ENCODE measurements around the gene TMPO. TPM values are rescaled to one million over a fixed set of nuclear protein-coding genes. Genes with fewer than 3 reads are reported as not detected.
"Not testable (repeated sequence)": the region's sequence is repeated elsewhere in the genome, so short reads cannot be mapped to it uniquely, and the experiment has no call there.

The TMPO gene
- polyA plus RNA-seq, 4 donors = 19.5 to 104 (median 45.4) TPM

GRCh38 chr12:98592825-98593322 is 77.5 kb downstream of the TMPO start:
- Histone ChIP-seq H3K27ac (ENCODE audit: low read depth in 1 of 3, low read length in 2 of 3) (peak overlapping the region; percentile 73 to 92 (median 83)), H3K4me1 (ENCODE audit: control insufficient read depth in 3 of 3, insufficient read depth in 2 of 3, low read depth in 1 of 3, low read length in 2 of 3) (peaks cover 2 to 10% (median 4%) of the 10 kb centered on the region in 3 donors), H3K4me3 (ENCODE audit: low read depth in 1 of 3, low read length in 3 of 3) (peak overlapping the region in 2 of 3 donors; percentile 48 to 93), H3K9me3 (ENCODE audit: control insufficient read depth in 2 of 2, insufficient read depth in 1 of 2, low read depth in 1 of 2, low read length in 1 of 2) (no peaks in the 10 kb centered on the region), H3K36me3 (ENCODE audit: control insufficient read depth in 3 of 3, insufficient read depth in 2 of 3, low read depth in 1 of 3, low read length in 3 of 3) (peaks cover 2 to 16% (median 12%) of the 10 kb centered on the region in 3 donors), H3K27me3 (ENCODE audit: control insufficient read depth in 3 of 3, insufficient read depth in 3 of 3, low read length in 3 of 3) (no peaks in the 10 kb centered on the region)
- peak in 1 of 2 donors; percentile 68 for DNase-seq
- 8 to 28% (median 18%) methylated on average over 9 of the region's 9 CpGs for WGBS, 3 donors
- no peak for FAIRE-seq

GRCh38 chr12:98593351-98594049 is 78.1 kb downstream of the TMPO start, which contains the start of gene SLC25A3:
TSS of gene SLC25A3 (plus strand) at chr12:98593686. CDS start at chr12:98593979, 293 bp downstream.
- FAIRE-seq (no peak), DNase-seq (peak; percentile 99)
- peak within 1 kb of the TSS; percentile 92 to 99 (median 93) for H3K4me3 ChIP-seq (ENCODE audit: low read depth in 1 of 3, low read length in 3 of 3)
- no peaks in the 10 kb centered on the region for H3K27me3 ChIP-seq (ENCODE audit: control insufficient read depth in 3 of 3, insufficient read depth in 3 of 3, low read length in 3 of 3)
- WGBS, 3 donors = 0% methylated on average over 61 to 67 of the region's 67 CpGs
- H3K9me3 ChIP-seq (ENCODE audit: control insufficient read depth in 2 of 2, insufficient read depth in 1 of 2, low read depth in 1 of 2, low read length in 1 of 2) = no peaks in the 10 kb centered on the region
- H3K27ac ChIP-seq (ENCODE audit: low read depth in 1 of 3, low read length in 2 of 3) = peak within 1 kb of the TSS; percentile 98 to 100 (median 98)
- peaks cover 5 to 22% (median 14%) of the 10 kb centered on the region in 3 donors for H3K36me3 ChIP-seq (ENCODE audit: control insufficient read depth in 3 of 3, insufficient read depth in 2 of 3, low read depth in 1 of 3, low read length in 3 of 3)
- peaks cover 2 to 10% (median 4%) of the 10 kb centered on the region in 3 donors for H3K4me1 ChIP-seq (ENCODE audit: control insufficient read depth in 3 of 3, insufficient read depth in 2 of 3, low read depth in 1 of 3, low read length in 2 of 3)

- FAIRE-seq (no peak), DNase-seq (peak; percentile 67 to 78)
- H3K27ac ChIP-seq (ENCODE audit: low read depth in 1 of 3, low read length in 2 of 3) = peak overlapping the region; percentile 98 to 100 (median 98)
- H3K27me3 ChIP-seq (ENCODE audit: control insufficient read depth in 3 of 3, insufficient read depth in 3 of 3, low read length in 3 of 3) = no peaks in the 10 kb centered on the region
- peaks cover 2 to 10% (median 4%) of the 10 kb centered on the region in 3 donors for H3K4me1 ChIP-seq (ENCODE audit: control insufficient read depth in 3 of 3, insufficient read depth in 2 of 3, low read depth in 1 of 3, low read length in 2 of 3)
- H3K9me3 ChIP-seq (ENCODE audit: control insufficient read depth in 2 of 2, insufficient read depth in 1 of 2, low read depth in 1 of 2, low read length in 1 of 2) = no peaks in the 10 kb centered on the region
- H3K4me3 ChIP-seq (ENCODE audit: low read depth in 1 of 3, low read length in 3 of 3) = peak overlapping the region; percentile 92 to 99 (median 93)
- H3K36me3 ChIP-seq (ENCODE audit: control insufficient read depth in 3 of 3, insufficient read depth in 2 of 3, low read depth in 1 of 3, low read length in 3 of 3) = peaks cover 9 to 24% (median 22%) of the 10 kb centered on the region in 3 donors
- 0% methylated on average over 33 to 35 of the region's 35 CpGs for WGBS, 3 donors
Measured at GRCh38 chr12:98594050-98594835, 78.9 kb downstream of the TMPO start.

GRCh38 chr12:98595243-98595988 is 80.0 kb downstream of the TMPO start:
- peak overlapping the region; percentile 11 to 98 (median 24) for H3K27ac ChIP-seq (ENCODE audit: low read depth in 1 of 3, low read length in 2 of 3)
- DNase-seq (peak; percentile 48 to 62), FAIRE-seq (no peak)
- H3K9me3 ChIP-seq (ENCODE audit: control insufficient read depth in 2 of 2, insufficient read depth in 1 of 2, low read depth in 1 of 2, low read length in 1 of 2) = no peaks in the 10 kb centered on the region
- H3K27me3 ChIP-seq (ENCODE audit: control insufficient read depth in 3 of 3, insufficient read depth in 3 of 3, low read length in 3 of 3) = no peaks in the 10 kb centered on the region
- WGBS, 3 donors = 45 to 50% (median 48%) methylated on average over 3 of the region's 3 CpGs
- peaks cover 9 to 35% (median 28%) of the 10 kb centered on the region in 3 donors for H3K36me3 ChIP-seq (ENCODE audit: control insufficient read depth in 3 of 3, insufficient read depth in 2 of 3, low read depth in 1 of 3, low read length in 3 of 3)
- peaks cover 2 to 10% (median 4%) of the 10 kb centered on the region in 3 donors for H3K4me1 ChIP-seq (ENCODE audit: control insufficient read depth in 3 of 3, insufficient read depth in 2 of 3, low read depth in 1 of 3, low read length in 2 of 3)
- peak overlapping the region; percentile 43 to 99 (median 93) for H3K4me3 ChIP-seq (ENCODE audit: low read depth in 1 of 3, low read length in 3 of 3)

- not testable (repeated sequence) for H3K4me1 ChIP-seq (ENCODE audit: control insufficient read depth in 3 of 3, insufficient read depth in 2 of 3, low read depth in 1 of 3, low read length in 2 of 3); FAIRE-seq; H3K27ac ChIP-seq (ENCODE audit: low read depth in 1 of 3, low read length in 2 of 3); H3K27me3 ChIP-seq (ENCODE audit: control insufficient read depth in 3 of 3, insufficient read depth in 3 of 3, low read length in 3 of 3); H3K9me3 ChIP-seq (ENCODE audit: control insufficient read depth in 2 of 2, insufficient read depth in 1 of 2, low read depth in 1 of 2, low read length in 1 of 2); H3K4me3 ChIP-seq (ENCODE audit: low read depth in 1 of 3, low read length in 3 of 3); DNase-seq
- H3K36me3 ChIP-seq (ENCODE audit: control insufficient read depth in 3 of 3, insufficient read depth in 2 of 3, low read depth in 1 of 3, low read length in 3 of 3) = peaks cover 14 to 44% (median 37%) of the 10 kb centered on the region in 3 donors
- 88 to 90% (median 90%) methylated on average over 5 of the region's 5 CpGs for WGBS, 3 donors
Measured at GRCh38 chr12:98597313-98597712, 81.9 kb downstream of the TMPO start.

Other genes with a start within 250 kb of the TMPO start
- 100 to 1,000 TPM; 475 to 968 (median 687) TPM for gene SLC25A3, start 78.1 kb downstream of the TMPO start, polyA plus RNA-seq
- 1 to 10 TPM in 3 of 4 donors, under 1 TPM in 1; 0.67 to 9.4 (median 4.6) TPM for gene IKBIP, start 129.2 kb downstream of the TMPO start, polyA plus RNA-seq
- 10 to 100 TPM in 1 of 4 donors, 1 to 10 TPM in 3; 8.1 to 20.5 (median 8.7) TPM for gene APAF1, start 129.7 kb downstream of the TMPO start, polyA plus RNA-seq

Measured in small intestine (tissue), 7 donors.